ENCODE data around the gene SIMC1.
"Not testable (repeated sequence)": the region's sequence is repeated elsewhere in the genome, so short reads cannot be mapped to it uniquely, and the experiment has no call there.

SIMC1 gene

GRCh38 chr5:176216393-176216916 is 21.8 kb upstream of the SIMC1 start:
- not testable (repeated sequence) for DNase-seq

GRCh38 chr5:176217188-176217729 is 21.0 kb upstream of the SIMC1 start:
- not testable (repeated sequence) for DNase-seq

- not testable (repeated sequence) for DNase-seq
Measured at GRCh38 chr5:176217764-176218163, 20.5 kb upstream of the SIMC1 start.

GRCh38 chr5:176222006-176222405 is 16.2 kb upstream of the SIMC1 start:
- DNase-seq: not testable (repeated sequence)

- DNase-seq: not testable (repeated sequence)
Measured at GRCh38 chr5:176228358-176228757, 9.9 kb upstream of the SIMC1 start.

- DNase-seq: not testable (repeated sequence)
Measured at GRCh38 chr5:176233253-176233652, 5.0 kb upstream of the SIMC1 start.

- peak; percentile 22 for DNase-seq
Measured at GRCh38 chr5:176235155-176235554, 3.1 kb upstream of the SIMC1 start.

- DNase-seq: not testable (repeated sequence)
Measured at GRCh38 chr5:176238645-176239283, 540 bp downstream of the SIMC1 start.

- not testable (repeated sequence) for DNase-seq
Measured at GRCh38 chr5:176239304-176239703, 1.1 kb downstream of the SIMC1 start.

GRCh38 chr5:176244318-176244717 is 6.1 kb downstream of the SIMC1 start:
- not testable (repeated sequence) for DNase-seq

GRCh38 chr5:176245074-176245473 is 6.8 kb downstream of the SIMC1 start:
- DNase-seq: not testable (repeated sequence)

- DNase-seq: not testable (repeated sequence)
Measured at GRCh38 chr5:176245489-176245888, 7.3 kb downstream of the SIMC1 start.

- not testable (repeated sequence) for DNase-seq
Measured at GRCh38 chr5:176250691-176251090, 12.5 kb downstream of the SIMC1 start.

- not testable (repeated sequence) for DNase-seq
Measured at GRCh38 chr5:176252171-176252570, 13.9 kb downstream of the SIMC1 start.

GRCh38 chr5:176253370-176254065 is 15.3 kb downstream of the SIMC1 start:
- DNase-seq: not testable (repeated sequence)

GRCh38 chr5:176254066-176254393 is 15.8 kb downstream of the SIMC1 start:
- not testable (repeated sequence) for DNase-seq

- DNase-seq: not testable (repeated sequence)
Measured at GRCh38 chr5:176257871-176258505, 19.8 kb downstream of the SIMC1 start.

GRCh38 chr5:176260682-176261081 is 22.5 kb downstream of the SIMC1 start:
- DNase-seq: not testable (repeated sequence)

GRCh38 chr5:176266448-176266847 is 28.2 kb downstream of the SIMC1 start:
- DNase-seq: not testable (repeated sequence)

GRCh38 chr5:176289018-176289417 is 50.8 kb downstream of the SIMC1 start:
- not testable (repeated sequence) for DNase-seq

GRCh38 chr5:176290057-176290840 is 52.0 kb downstream of the SIMC1 start:
- not testable (repeated sequence) for DNase-seq

- DNase-seq: not testable (repeated sequence)
Measured at GRCh38 chr5:176305356-176305755, 67.1 kb downstream of the SIMC1 start.

All from activated CD4-positive, alpha-beta T cell treated with anti-CD3 and anti-CD28 coated beads for 48 hours (primary cell).